ENCODE results near the gene SLC25A2.
A peak's percentile ranks its signal among the peaks of the same experiment; 100 is the strongest.

The SLC25A2 gene

DNA sequence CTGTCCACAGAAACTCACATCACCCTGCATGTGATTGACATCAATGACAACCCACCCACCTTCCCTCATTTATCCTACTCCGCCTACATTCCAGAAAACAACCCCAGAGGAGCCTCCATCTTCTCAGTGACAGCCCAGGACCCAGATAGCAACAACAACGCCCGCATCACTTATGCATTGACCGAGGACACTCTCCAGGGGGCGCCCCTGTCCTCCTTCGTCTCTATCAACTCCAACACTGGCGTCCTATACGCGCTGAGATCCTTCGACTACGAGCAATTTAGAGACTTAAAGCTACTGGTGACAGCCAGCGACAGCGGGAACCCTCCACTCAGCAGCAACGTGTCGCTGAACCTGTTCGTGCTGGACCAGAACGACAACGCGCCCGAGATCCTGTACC, 41.5 kb upstream of the SLC25A2 start:
- H3K9me2 ChIP-seq (replicated peaks; ENCODE audit: insufficient read depth, low read length): no peaks in the 10 kb centered on the region
- no peak overlapping the region for H3K27ac ChIP-seq (ENCODE audit: low read length)
- H3K79me2 ChIP-seq (ENCODE audit: low read length): no peaks in the 10 kb centered on the region
- no peaks in the 10 kb centered on the region for H3K36me3 ChIP-seq (replicated peaks; ENCODE audit: insufficient read depth, low read length)
- no peak overlapping the region for H3K9ac ChIP-seq (ENCODE audit: low read length)
- H3K4me1 ChIP-seq (ENCODE audit: low read length): no peaks in the 10 kb centered on the region
- no peaks in the 10 kb centered on the region for H3F3A ChIP-seq (ENCODE audit: insufficient read depth, low read length)
- H3K27me3 ChIP-seq (replicated peaks; ENCODE audit: insufficient read depth, low read length): no peaks in the 10 kb centered on the region; the same call in 1 of the 2 replicates
- no peak for DNase-seq
- no peak overlapping the region for H3K4me3 ChIP-seq (ENCODE audit: low read length)
- H3K9me3 ChIP-seq (replicated peaks; ENCODE audit: insufficient read depth, low read length): no peaks in the 10 kb centered on the region
- H3K4me2 ChIP-seq (ENCODE audit: low read depth, low read length): no peak overlapping the region
- no peak overlapping the region for H2AFZ ChIP-seq (ENCODE audit: low read length)
- no peaks in the 10 kb centered on the region for H4K20me1 ChIP-seq (ENCODE audit: insufficient read depth, low read length)
- TF ChIP-seq, protein P1, sequence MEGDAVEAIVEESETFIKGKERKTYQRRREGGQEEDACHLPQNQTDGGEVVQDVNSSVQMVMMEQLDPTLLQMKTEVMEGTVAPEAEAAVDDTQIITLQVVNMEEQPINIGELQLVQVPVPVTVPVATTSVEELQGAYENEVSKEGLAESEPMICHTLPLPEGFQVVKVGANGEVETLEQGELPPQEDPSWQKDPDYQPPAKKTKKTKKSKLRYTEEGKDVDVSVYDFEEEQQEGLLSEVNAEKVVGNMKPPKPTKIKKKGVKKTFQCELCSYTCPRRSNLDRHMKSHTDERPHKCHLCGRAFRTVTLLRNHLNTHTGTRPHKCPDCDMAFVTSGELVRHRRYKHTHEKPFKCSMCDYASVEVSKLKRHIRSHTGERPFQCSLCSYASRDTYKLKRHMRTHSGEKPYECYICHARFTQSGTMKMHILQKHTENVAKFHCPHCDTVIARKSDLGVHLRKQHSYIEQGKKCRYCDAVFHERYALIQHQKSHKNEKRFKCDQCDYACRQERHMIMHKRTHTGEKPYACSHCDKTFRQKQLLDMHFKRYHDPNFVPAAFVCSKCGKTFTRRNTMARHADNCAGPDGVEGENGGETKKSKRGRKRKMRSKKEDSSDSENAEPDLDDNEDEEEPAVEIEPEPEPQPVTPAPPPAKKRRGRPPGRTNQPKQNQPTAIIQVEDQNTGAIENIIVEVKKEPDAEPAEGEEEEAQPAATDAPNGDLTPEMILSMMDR (IDR thresholded peaks at IDR 0.05; ENCODE audit: low read length): no peak
- TF ChIP-seq EZH2phosphoT487 (IDR thresholded peaks at IDR 0.05; ENCODE audit: low read length): no peak

GRCh38 chr5:141343953-141344463, 40.2 kb upstream of the SLC25A2 start:
- Histone ChIP-seq H3K9ac (ENCODE audit: low read length) (no peak overlapping the region), H3K9me3 (replicated peaks; ENCODE audit: insufficient read depth, low read length) (no peaks in the 10 kb centered on the region), H3K4me3 (ENCODE audit: low read length) (no peak overlapping the region), H3K36me3 (replicated peaks; ENCODE audit: insufficient read depth, low read length) (no peaks in the 10 kb centered on the region), H2AFZ (ENCODE audit: low read length) (no peak overlapping the region), H3K79me2 (ENCODE audit: low read length) (no peaks in the 10 kb centered on the region), H4K20me1 (ENCODE audit: insufficient read depth, low read length) (no peaks in the 10 kb centered on the region), H3K27me3 (replicated peaks; ENCODE audit: insufficient read depth, low read length) (no peaks in the 10 kb centered on the region; the same call in 1 of the 2 replicates), H3F3A (ENCODE audit: insufficient read depth, low read length) (no peaks in the 10 kb centered on the region), H3K4me2 (ENCODE audit: low read depth, low read length) (no peak overlapping the region), H3K4me1 (ENCODE audit: low read length) (no peaks in the 10 kb centered on the region), H3K9me2 (replicated peaks; ENCODE audit: insufficient read depth, low read length) (no peaks in the 10 kb centered on the region), H3K27ac (ENCODE audit: low read length) (no peak overlapping the region)
- no peak for DNase-seq
- TF ChIP-seq, protein P1 (IDR thresholded peaks at IDR 0.05; ENCODE audit: low read length): no peak
- TF ChIP-seq EZH2phosphoT487 (IDR thresholded peaks at IDR 0.05; ENCODE audit: low read length) (no peak), EZH2 (optimal IDR thresholded peaks at IDR 0.05; ENCODE audit: low read depth, low read length) (no peak)

DNA sequence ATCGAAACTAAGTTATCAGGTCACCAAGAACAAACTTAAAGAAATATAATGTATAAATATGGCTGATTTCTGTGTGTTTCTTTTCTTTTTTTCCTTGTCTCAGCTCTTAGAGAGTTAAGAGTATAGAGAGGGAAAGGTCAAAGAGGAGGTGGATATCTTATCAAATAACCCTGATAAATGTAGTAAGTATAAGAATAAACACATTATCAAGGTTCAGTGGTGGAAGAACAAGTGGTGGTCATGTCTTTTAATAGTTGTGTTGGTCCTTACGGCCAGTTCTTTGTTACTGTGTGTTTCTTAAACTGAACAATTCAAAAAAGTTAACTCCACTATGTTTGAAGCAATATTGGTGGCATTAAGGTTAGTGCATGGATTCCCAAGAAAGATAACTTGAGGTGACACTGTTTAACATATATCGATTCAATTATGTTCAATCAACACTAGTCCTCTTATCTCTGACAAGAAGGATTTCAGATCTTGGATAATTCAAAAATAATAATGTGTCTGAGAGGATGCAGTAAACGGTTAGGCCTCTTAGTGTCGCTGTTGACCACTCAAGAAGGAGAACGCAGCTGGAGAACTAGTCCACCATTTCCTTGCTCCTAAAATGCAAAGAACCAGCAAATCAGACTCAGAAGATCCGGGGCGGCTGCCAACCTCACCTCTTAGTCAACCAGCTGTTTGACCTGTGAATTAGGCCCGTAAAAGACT, 39.5 kb upstream of the SLC25A2 start, which contains the start of gene PCDHGA3:
PCDHGA3 (plus strand) TSS at position 588 of the 711 bp plus-strand sequence. CDS start 205 bp downstream, outside the sequence.
- DNase-seq: peak; percentile 38
- H3K4me3 ChIP-seq (ENCODE audit: low read length): no peak within 1 kb of the TSS
- no peak within 1 kb of the TSS for H3K4me2 ChIP-seq (ENCODE audit: low read depth, low read length)

More for the DNA sequence above, 39.5 kb upstream of the SLC25A2 start, which contains the start of gene PCDHGA3:
- no peaks in the 10 kb centered on the region for H4K20me1 ChIP-seq (ENCODE audit: insufficient read depth, low read length)
- H3F3A ChIP-seq (ENCODE audit: insufficient read depth, low read length): no peaks in the 10 kb centered on the region
- H3K9ac ChIP-seq (ENCODE audit: low read length): no peak within 1 kb of the TSS
- no peaks in the 10 kb centered on the region for H3K79me2 ChIP-seq (ENCODE audit: low read length)
- TF ChIP-seq EZH2 (optimal IDR thresholded peaks at IDR 0.05; ENCODE audit: low read depth, low read length) (no peak), EZH2phosphoT487 (IDR thresholded peaks at IDR 0.05; ENCODE audit: low read length) (no peak)
- TF ChIP-seq, protein P1 (IDR thresholded peaks at IDR 0.05; ENCODE audit: low read length): peak; percentile 37
- H3K4me1 ChIP-seq (ENCODE audit: low read length): no peaks in the 10 kb centered on the region
- no peaks in the 10 kb centered on the region; the same call in 1 of the 2 replicates for H3K27me3 ChIP-seq (replicated peaks; ENCODE audit: insufficient read depth, low read length)
- no peaks in the 10 kb centered on the region for H3K9me3 ChIP-seq (replicated peaks; ENCODE audit: insufficient read depth, low read length)
- no peaks in the 10 kb centered on the region for H3K36me3 ChIP-seq (replicated peaks; ENCODE audit: insufficient read depth, low read length)
- H2AFZ ChIP-seq (ENCODE audit: low read length): no peak within 1 kb of the TSS
- no peaks in the 10 kb centered on the region for H3K9me2 ChIP-seq (replicated peaks; ENCODE audit: insufficient read depth, low read length)
- no peak within 1 kb of the TSS for H3K27ac ChIP-seq (ENCODE audit: low read length)

All from MM.1S (cell line).